Coronary artery (tissue), 2 donors: ENCODE data around the gene MAGI1.

Experiments used
- DNase-seq: peaks from one replicate; pipeline ENCODE4 v3.0.0-alpha.2; 2017; ENCODE audit warnings: low spot score
- H3K27ac ChIP-seq, 2 donors: fragments of 200-600 bp; sonication (generic); one replicate each; pipeline ENCODE4 v1.5.1; 2016 to 2019
- H3K4me3 ChIP-seq: fragments of 200-600 bp; sonication (generic); 2 replicates; pipeline ENCODE4 v1.5.1; 2016; ENCODE audit warnings: mild to moderate bottlenecking, moderate library complexity
- CTCF ChIP-seq: fragments of 200-600 bp; sonication (generic); IDR thresholded peaks from one replicate; pipeline ENCODE4 v1.5.1; 2019; ENCODE audit warnings: antibody characterized with exemption

The MAGI1 gene

GRCh38 chr3:65350801-65351476 is 687.8 kb downstream of the MAGI1 start:
- H3K4me3 ChIP-seq: no peak overlapping the region
- H3K27ac ChIP-seq: no peak overlapping the region
- TF ChIP-seq CTCF: no peak
- no peak for DNase-seq

- no peak overlapping the region for H3K27ac ChIP-seq
- no peak overlapping the region for H3K4me3 ChIP-seq
- DNase-seq: no peak
- no peak for TF ChIP-seq CTCF
Measured at GRCh38 chr3:65348398-65348995, 690.2 kb downstream of the MAGI1 start.

GRCh38 chr3:65347166-65347565 is 691.6 kb downstream of the MAGI1 start:
- no peak overlapping the region for H3K27ac ChIP-seq
- no peak overlapping the region for H3K4me3 ChIP-seq
- no peak for DNase-seq
- TF ChIP-seq CTCF: no peak

GRCh38 chr3:65344846-65345245 is 693.9 kb downstream of the MAGI1 start:
- no peak overlapping the region for H3K27ac ChIP-seq
- H3K4me3 ChIP-seq: no peak overlapping the region
- no peak for TF ChIP-seq CTCF
- no peak for DNase-seq

GRCh38 chr3:65344444-65344843 is 694.3 kb downstream of the MAGI1 start:
- DNase-seq: no peak
- no peak overlapping the region for H3K4me3 ChIP-seq
- TF ChIP-seq CTCF: no peak
- H3K27ac ChIP-seq: no peak overlapping the region

- Histone ChIP-seq H3K27ac (no peak overlapping the region), H3K4me3 (no peak overlapping the region)
- TF ChIP-seq CTCF: no peak
- DNase-seq: no peak
Measured at GRCh38 chr3:65343736-65344135, 695.0 kb downstream of the MAGI1 start.

- no peak for DNase-seq
- Histone ChIP-seq H3K27ac (no peak overlapping the region), H3K4me3 (no peak overlapping the region)
- no peak for TF ChIP-seq CTCF
Measured at GRCh38 chr3:65343026-65343425, 695.7 kb downstream of the MAGI1 start.
